Heart left ventricle (tissue), 16 donors: ENCODE data around the gene SLC2A10. TPM values are rescaled to one million over a fixed set of nuclear protein-coding genes. Genes with fewer than 3 reads are reported as not detected.

ENCODE experiments used
- ATAC-seq, 4 donors: fragments of 200-7000 bp; cut with Tn5 transposase; one replicate each; pipeline ENCODE4 v1.9.1; 2020 to 2022; ENCODE audit warnings: moderate library complexity in 4 of 4, mild to moderate bottlenecking in 3 of 4, moderate number of reproducible peaks in 1 of 4
- DNase-seq, 5 donors: peaks; one replicate each; pipeline ENCODE4 v3.0.0-alpha.2; 2020
- H3K27ac ChIP-seq, 12 donors: fragments of 200-600 bp; sonication (generic) in 4 of 12; one replicate each; pipeline versions ENCODE4 v1.5.0 to v1.8.0; 2016 to 2022; ENCODE audit warnings: mild to moderate bottlenecking in 2 of 12
- H3K27me3 ChIP-seq, 9 donors: fragments of 200-600 bp; sonication (generic) in 2 of 9; one replicate each; pipeline versions ENCODE4 v1.5.1 to v1.8.0; 2016 to 2022; ENCODE audit warnings: mild to moderate bottlenecking in 3 of 9
- H3K36me3 ChIP-seq, 9 donors: fragments of 200-600 bp; sonication (generic) in 2 of 9; one replicate each; pipeline versions ENCODE4 v1.5.0 to v1.8.0; 2018 to 2022; ENCODE audit warnings: mild to moderate bottlenecking in 2 of 9
- H3K4me1 ChIP-seq, 12 donors: fragments of 200-600 bp; sonication (generic) in 4 of 12; one replicate each; pipeline versions ENCODE4 v1.5.0 to v1.8.0; 2016 to 2022; ENCODE audit warnings: mild to moderate bottlenecking in 3 of 12
- H3K4me3 ChIP-seq, 12 donors: fragments of 200-600 bp; sonication (generic) in 4 of 12; one replicate each; pipeline versions ENCODE4 v1.5.0 to v1.8.0; 2017 to 2022; ENCODE audit warnings: mild to moderate bottlenecking in 9 of 12, moderate library complexity in 4 of 12
- H3K9me3 ChIP-seq, 12 donors: fragments of 200-600 bp; sonication (generic) in 4 of 12; one replicate each; pipeline versions ENCODE4 v1.5.0 to v1.8.0; 2016 to 2022; ENCODE audit warnings: mild to moderate bottlenecking in 1 of 12
- CTCF ChIP-seq, 12 donors: fragments of 200-600 bp; sonication (generic) in 4 of 12; IDR thresholded peaks; one replicate each; pipeline versions ENCODE4 v1.5.0 to v1.8.0; 2018 to 2022; ENCODE audit warnings: antibody characterized with exemption in 12 of 12, mild to moderate bottlenecking in 5 of 12
- POLR2A ChIP-seq, 2 donors: fragments of 450-650 bp; IDR thresholded peaks; one replicate each; pipeline ENCODE4 v1.6.1; 2017; ENCODE audit warnings: antibody characterized with exemption in 2 of 2, mild to moderate bottlenecking in 2 of 2, moderate library complexity in 2 of 2
- WGBS, 4 donors: extraction: QIAGEN DNeasy Blood & Tissue Kit in 2 of 4; methylation state at CpG; one replicate each; pipeline versions ENCODE4 v1.1.5 to v1.1.7; 2013 to 2018; 5-methylcytosine and 5-hydroxymethylcytosine counted together
- intact Hi-C, 10 donors: fragments of 100-400 bp; cut with DNase I; formaldehyde crosslinking; loops; one replicate each; pipeline versions ENCODE4 v1.11.1 to v1.14.2; 2022
- polyA plus RNA-seq, 2 donors: library from polyadenylated mRNA; stranded (reverse); fragments of 200-250 nt; gene quantifications; one replicate each; pipeline ENCODE4 v1.2.3, GENCODE V29; 2013
- total RNA-seq, 9 donors: library from RNA; depleted of rRNA in 2 of 9; stranded (reverse); fragments of >200 nt in 2 of 9; fragmentation: NEBNext Ultra II Directional in 3 of 9; extraction: Animal tissue kit (Norgen Biotek cat#: 25700) in 3 of 9; gene quantifications; one replicate each; pipeline versions ENCODE4 v1.1.0 to v1.2.4, GENCODE V29; 2016 to 2023
- donor health status: ischemic (EF 13 %, LVEDD 7.1; RV severe dilation, severe dysfunction).
- donor health status: healthy with polysubstance abuse.
- donor health status: DM: no; HTN: yes; CAD: no.
- donor health status: DM: no; HTN: no; CAD: no.
- donor health status: ischemic (EF 25% LVEDD 6.9; RV normal size, moderate dysfunction).
- donor health status: ischemic (EF 25% LVEDD 5.7; RV mildly dilated, moderate dysfunction).
- donor health status: healthy.
- donor health status: DM: yes; HTN: yes; CAD: no.
- donor health status: ischemic (EF 35%, LVEDD 5.7; RV mildly dilated, moderate dysfunction).
- donor health status: nonischemic (EF 11% LVEDD 7.7; RV severe dilation, severe dysfunction).
- donor health status: DM: yes; HTN: yes; CAD: no.
- donor health status: PGD.
- donor health status: ischemic (EF 29% LVEDD 5.4; RV normal size, mild dysfunction).
- donor health status: nonischemic (EF 23%, LVEDD 6.1; RV moderate dilation, normal function).

SLC2A10 gene
- total and polyA plus RNA-seq, 11 donors: 1.4 to 6.3 (median 2.8) TPM

GRCh38 chr20:46665602-46666001 lies 43.8 kb upstream of the SLC2A10 start:
- Histone ChIP-seq H3K9me3 (peaks cover 0 to 22% (median 2%) of the 10 kb centered on the region in 12 donors), H3K27ac (no peak overlapping the region), H3K36me3 (no peaks in the 10 kb centered on the region), H3K4me1 (no peaks in the 10 kb centered on the region), H3K4me3 (no peak overlapping the region), H3K27me3 (no peaks in the 10 kb centered on the region)
- no peak for ATAC-seq
- DNase-seq: no peak
- intact Hi-C loops: no loop called here
- 92 to 96% (median 95%) methylated on average over 3 of the region's 3 CpGs for WGBS, 4 donors
- TF ChIP-seq POLR2A (IDR thresholded peaks at IDR 0.05): no peak
- TF ChIP-seq CTCF (IDR thresholded peaks at IDR 0.05): no peak

- intact Hi-C loops: no loop called here
- ATAC-seq (no peak), DNase-seq (no peak)
- no peak overlapping the region for H3K27ac ChIP-seq
- H3K27me3 ChIP-seq: no peaks in the 10 kb centered on the region
- no peak overlapping the region for H3K4me3 ChIP-seq
- no peaks in the 10 kb centered on the region for H3K4me1 ChIP-seq
- TF ChIP-seq CTCF (IDR thresholded peaks at IDR 0.05): no peak
- no peak for TF ChIP-seq POLR2A (IDR thresholded peaks at IDR 0.05)
- H3K36me3 ChIP-seq: no peaks in the 10 kb centered on the region
- H3K9me3 ChIP-seq: peaks cover 0 to 22% (median 5%) of the 10 kb centered on the region in 12 donors
- WGBS, 4 donors: 92 to 96% (median 95%) methylated on average over 3 of the region's 3 CpGs
Observed at GRCh38 chr20:46666306-46666705, 43.1 kb upstream of the SLC2A10 start.

GRCh38 chr20:46666818-46667515 lies 42.5 kb upstream of the SLC2A10 start:
- ATAC-seq (no peak), DNase-seq (no peak)
- 68 to 82% (median 76%) methylated on average over 6 of the region's 6 CpGs for WGBS, 4 donors
- H3K4me3 ChIP-seq: no peak overlapping the region
- no peak for TF ChIP-seq POLR2A (IDR thresholded peaks at IDR 0.05)
- TF ChIP-seq CTCF (IDR thresholded peaks at IDR 0.05): no peak
- H3K9me3 ChIP-seq: peaks cover 0 to 28% (median 5%) of the 10 kb centered on the region in 12 donors
- H3K36me3 ChIP-seq: no peaks in the 10 kb centered on the region
- no peaks in the 10 kb centered on the region for H3K4me1 ChIP-seq
- no peak overlapping the region for H3K27ac ChIP-seq
- intact Hi-C loops: no loop called here
- no peaks in the 10 kb centered on the region for H3K27me3 ChIP-seq

- no peak for ATAC-seq
- Histone ChIP-seq H3K36me3 (no peaks in the 10 kb centered on the region), H3K9me3 (peaks cover 0 to 38% (median 5%) of the 10 kb centered on the region in 12 donors), H3K4me3 (no peak overlapping the region), H3K4me1 (no peaks in the 10 kb centered on the region), H3K27me3 (no peaks in the 10 kb centered on the region), H3K27ac (no peak overlapping the region)
- 68 to 89% (median 83%) methylated on average over 2 of the region's 2 CpGs for WGBS, 4 donors
- TF ChIP-seq POLR2A (IDR thresholded peaks at IDR 0.05) (no peak), CTCF (IDR thresholded peaks at IDR 0.05) (no peak)
- DNase-seq: no peak
- intact Hi-C loops: no loop called here
Observed at GRCh38 chr20:46670228-46670584, 39.2 kb upstream of the SLC2A10 start.
